Measurements from ENCODE around the gene FHDC1. TPM values are rescaled to one million over a fixed set of nuclear protein-coding genes. Genes with fewer than 3 reads are reported as not detected.

The FHDC1 gene
- total RNA-seq, 1 experiment from 2014 or later: 0.21 TPM

- Histone ChIP-seq H3K27ac (ENCODE audit: low read length) (no peak overlapping the region), H3K36me3 (ENCODE audit: control insufficient read depth, insufficient read depth, low read length) (no peaks in the 10 kb centered on the region), H3K9me3 (ENCODE audit: control insufficient read depth, insufficient read depth, low read depth, low read length) (no peaks in the 10 kb centered on the region), H3K27me3 (ENCODE audit: control insufficient read depth, insufficient read depth, low read length) (no peaks in the 10 kb centered on the region), H3K4me3 (ENCODE audit: low read depth in 2 of 2, low read length in 2 of 2) (no peak overlapping the region), H3K4me1 (ENCODE audit: control insufficient read depth, insufficient read depth, low read length) (no peaks in the 10 kb centered on the region)
- POLR2A ChIA-PET: no interaction called here
- BruUV-seq (replicated peaks): no TSS peak
- DNase-seq (ENCODE audit: low read depth, low spot score): no peak
- in situ Hi-C loops (cut with HindIII; ENCODE audit: low pct_unique_long_range_greater_than_20kb, low sequenced_read_pairs): no loop called here
- CTCF ChIA-PET: no interaction called here
- intact Hi-C loops (cut with micrococcal nuclease; ENCODE audit: unreplicated experiment): no loop called here
- no peak for TF ChIP-seq SIN3A (IDR thresholded peaks at IDR 0.05; ENCODE audit: borderline replicate concordance, insufficient read depth, low read depth, low read length)
- TF ChIP-seq POLR2AphosphoS5 (IDR thresholded peaks at IDR 0.05; ENCODE audit: low read depth, low read length): no peak
- TF ChIP-seq, protein P1, sequence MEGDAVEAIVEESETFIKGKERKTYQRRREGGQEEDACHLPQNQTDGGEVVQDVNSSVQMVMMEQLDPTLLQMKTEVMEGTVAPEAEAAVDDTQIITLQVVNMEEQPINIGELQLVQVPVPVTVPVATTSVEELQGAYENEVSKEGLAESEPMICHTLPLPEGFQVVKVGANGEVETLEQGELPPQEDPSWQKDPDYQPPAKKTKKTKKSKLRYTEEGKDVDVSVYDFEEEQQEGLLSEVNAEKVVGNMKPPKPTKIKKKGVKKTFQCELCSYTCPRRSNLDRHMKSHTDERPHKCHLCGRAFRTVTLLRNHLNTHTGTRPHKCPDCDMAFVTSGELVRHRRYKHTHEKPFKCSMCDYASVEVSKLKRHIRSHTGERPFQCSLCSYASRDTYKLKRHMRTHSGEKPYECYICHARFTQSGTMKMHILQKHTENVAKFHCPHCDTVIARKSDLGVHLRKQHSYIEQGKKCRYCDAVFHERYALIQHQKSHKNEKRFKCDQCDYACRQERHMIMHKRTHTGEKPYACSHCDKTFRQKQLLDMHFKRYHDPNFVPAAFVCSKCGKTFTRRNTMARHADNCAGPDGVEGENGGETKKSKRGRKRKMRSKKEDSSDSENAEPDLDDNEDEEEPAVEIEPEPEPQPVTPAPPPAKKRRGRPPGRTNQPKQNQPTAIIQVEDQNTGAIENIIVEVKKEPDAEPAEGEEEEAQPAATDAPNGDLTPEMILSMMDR (IDR thresholded peaks at IDR 0.05): no peak
- no peak for TF ChIP-seq TCF7L2 (IDR thresholded peaks at IDR 0.05; ENCODE audit: low read depth, low read length)
- no peak for TF ChIP-seq REST (IDR thresholded peaks at IDR 0.05; ENCODE audit: insufficient read depth in 1 of 2, low read depth in 2 of 2, low read length in 1 of 2)
- ATAC-seq: no peak
Observed at GRCh38 chr4:153027866-153028265, 91.7 kb downstream of the FHDC1 start.

DNA sequence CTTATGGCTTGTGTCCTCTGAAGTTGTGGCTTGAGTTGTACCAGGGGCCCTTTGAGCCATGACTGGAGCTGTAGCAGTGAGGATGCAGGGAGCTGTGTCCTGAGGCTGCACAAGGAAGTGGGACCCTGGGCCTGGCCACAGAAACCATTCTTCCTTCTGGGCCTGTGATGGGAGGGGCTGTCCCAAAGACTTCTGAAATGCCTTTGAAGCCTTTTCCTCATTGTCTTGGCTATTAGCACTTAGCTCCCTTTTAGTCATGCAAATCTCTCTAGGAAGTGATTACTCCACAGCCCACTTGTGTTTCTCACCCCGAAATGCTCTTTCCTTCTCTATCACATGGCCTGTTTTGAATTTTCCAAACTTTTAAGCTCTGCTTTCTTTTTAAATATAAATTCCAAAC is 92.4 kb downstream of the FHDC1 start:
- ChIA-PET POLR2A (no interaction called here), CTCF (no interaction called here)
- DNase-seq (ENCODE audit: low read depth, low spot score): no peak
- Histone ChIP-seq H3K4me1 (ENCODE audit: control insufficient read depth, insufficient read depth, low read length) (no peaks in the 10 kb centered on the region), H3K36me3 (ENCODE audit: control insufficient read depth, insufficient read depth, low read length) (no peaks in the 10 kb centered on the region), H3K9me3 (ENCODE audit: control insufficient read depth, insufficient read depth, low read depth, low read length) (no peaks in the 10 kb centered on the region), H3K27me3 (ENCODE audit: control insufficient read depth, insufficient read depth, low read length) (no peaks in the 10 kb centered on the region), H3K4me3 (ENCODE audit: low read depth in 2 of 2, low read length in 2 of 2) (no peak overlapping the region), H3K27ac (ENCODE audit: low read length) (no peak overlapping the region)
- BruUV-seq (replicated peaks): no TSS peak
- ATAC-seq: no peak
- intact Hi-C loops (cut with micrococcal nuclease; ENCODE audit: unreplicated experiment) (no loop called here), in situ Hi-C loops (cut with HindIII; ENCODE audit: low pct_unique_long_range_greater_than_20kb, low sequenced_read_pairs) (no loop called here)
- TF ChIP-seq, protein P1 (IDR thresholded peaks at IDR 0.05): no peak
- no peak for TF ChIP-seq SIN3A (IDR thresholded peaks at IDR 0.05; ENCODE audit: borderline replicate concordance, insufficient read depth, low read depth, low read length)
- TF ChIP-seq POLR2AphosphoS5 (IDR thresholded peaks at IDR 0.05; ENCODE audit: low read depth, low read length): no peak
- TF ChIP-seq TCF7L2 (IDR thresholded peaks at IDR 0.05; ENCODE audit: low read depth, low read length): no peak
- TF ChIP-seq REST (IDR thresholded peaks at IDR 0.05; ENCODE audit: insufficient read depth in 1 of 2, low read depth in 2 of 2, low read length in 1 of 2): no peak

Other genes with a start within 250 kb of the FHDC1 start
- 0.33 TPM for gene TIGD4, start 156.6 kb upstream of the FHDC1 start, total RNA-seq (2021; ENCODE audit: unreplicated experiment)
- gene ARFIP1, start 156.4 kb upstream of the FHDC1 start, total RNA-seq (2021; ENCODE audit: unreplicated experiment): 22.2 TPM